ENCODE measurements around the gene GGA2.

GRCh38 chr16:23510164-23510914 is at the start of gene GGA2:
- TF ChIP-seq CTCF (conservative IDR thresholded peaks at IDR 0.05; ENCODE audit: low read length): no peak
- TF ChIP-seq EZH2phosphoT487 (IDR thresholded peaks at IDR 0.05; ENCODE audit: borderline replicate concordance): no peak

All from Loucy (cell line).